GM21576 (cell line): ENCODE results near the gene ARHGAP24.

Source experiments
- ATAC-seq: cut with Tn5 transposase; IDR thresholded peaks from one replicate; pipeline ENCODE4 v1.9.1; 2021; ENCODE audit warnings: mild to moderate bottlenecking, moderate library complexity; ENCODE audit not compliant: unreplicated experiment

ARHGAP24 gene

GRCh38 chr4:85577307-85577706 is 102.4 kb downstream of the ARHGAP24 start:
- ATAC-seq: no peak

- ATAC-seq: no peak
These were observed 105.0 kb downstream of the ARHGAP24 start for GRCh38 chr4:85579942-85580341.

GRCh38 chr4:85580489-85580888 is 105.5 kb downstream of the ARHGAP24 start:
- no peak for ATAC-seq

- no peak for ATAC-seq
These were observed 113.0 kb downstream of the ARHGAP24 start for GRCh38 chr4:85587952-85588351.

GRCh38 chr4:85591406-85592098 is 116.6 kb downstream of the ARHGAP24 start:
- ATAC-seq: no peak

GRCh38 chr4:85595098-85595775 is 120.3 kb downstream of the ARHGAP24 start:
- no peak for ATAC-seq

GRCh38 chr4:85595796-85596559 is 121.0 kb downstream of the ARHGAP24 start:
- no peak for ATAC-seq

- no peak for ATAC-seq
These were observed 124.0 kb downstream of the ARHGAP24 start for GRCh38 chr4:85598936-85599335.

- ATAC-seq: no peak
These were observed 125.6 kb downstream of the ARHGAP24 start for GRCh38 chr4:85600501-85600900.

- ATAC-seq: no peak
These were observed 128.7 kb downstream of the ARHGAP24 start for GRCh38 chr4:85603437-85604336.

- ATAC-seq: no peak
These were observed 131.6 kb downstream of the ARHGAP24 start for GRCh38 chr4:85606505-85606904.

GRCh38 chr4:85607624-85608023 is 132.7 kb downstream of the ARHGAP24 start:
- peak; percentile 70 for ATAC-seq

GRCh38 chr4:85610450-85610849 is 135.5 kb downstream of the ARHGAP24 start:
- ATAC-seq: peak; percentile 81

- no peak for ATAC-seq
These were observed 136.7 kb downstream of the ARHGAP24 start for GRCh38 chr4:85611661-85612060.

- no peak for ATAC-seq
These were observed 139.0 kb downstream of the ARHGAP24 start for GRCh38 chr4:85613901-85614300.

GRCh38 chr4:85615952-85616351 is 141.0 kb downstream of the ARHGAP24 start:
- no peak for ATAC-seq

GRCh38 chr4:85617202-85617601 is 142.3 kb downstream of the ARHGAP24 start:
- no peak for ATAC-seq

GRCh38 chr4:85632981-85633380 is 158.0 kb downstream of the ARHGAP24 start:
- ATAC-seq: no peak

GRCh38 chr4:85637778-85638177 is 162.8 kb downstream of the ARHGAP24 start:
- no peak for ATAC-seq

GRCh38 chr4:85639946-85640345 is 165.0 kb downstream of the ARHGAP24 start:
- ATAC-seq: no peak
